ENCODE results near the gene GRIP2.

- TF ChIP-seq CTCF (optimal IDR thresholded peaks at IDR 0.05 in 1 of 3, IDR thresholded peaks at IDR 0.05 in 1 of 3, conservative IDR thresholded peaks at IDR 0.05 in 1 of 3; ENCODE audit: extremely low read depth in 1 of 3, insufficient read depth in 2 of 3, low read length in 3 of 3) = no peak
- no peak for TF ChIP-seq EZH2 (IDR thresholded peaks at IDR 0.05; ENCODE audit: low read length)
Observed at GRCh38 chr3:14535616-14536015, 4.5 kb downstream of the GRIP2 start.
